Measurements from ENCODE around the gene USP6.
A peak's percentile ranks its signal among the peaks of the same experiment; 100 is the strongest.
"Not testable (repeated sequence)": the region's sequence is repeated elsewhere in the genome, so short reads cannot be mapped to it uniquely, and the experiment has no call there.

The USP6 gene

DNA sequence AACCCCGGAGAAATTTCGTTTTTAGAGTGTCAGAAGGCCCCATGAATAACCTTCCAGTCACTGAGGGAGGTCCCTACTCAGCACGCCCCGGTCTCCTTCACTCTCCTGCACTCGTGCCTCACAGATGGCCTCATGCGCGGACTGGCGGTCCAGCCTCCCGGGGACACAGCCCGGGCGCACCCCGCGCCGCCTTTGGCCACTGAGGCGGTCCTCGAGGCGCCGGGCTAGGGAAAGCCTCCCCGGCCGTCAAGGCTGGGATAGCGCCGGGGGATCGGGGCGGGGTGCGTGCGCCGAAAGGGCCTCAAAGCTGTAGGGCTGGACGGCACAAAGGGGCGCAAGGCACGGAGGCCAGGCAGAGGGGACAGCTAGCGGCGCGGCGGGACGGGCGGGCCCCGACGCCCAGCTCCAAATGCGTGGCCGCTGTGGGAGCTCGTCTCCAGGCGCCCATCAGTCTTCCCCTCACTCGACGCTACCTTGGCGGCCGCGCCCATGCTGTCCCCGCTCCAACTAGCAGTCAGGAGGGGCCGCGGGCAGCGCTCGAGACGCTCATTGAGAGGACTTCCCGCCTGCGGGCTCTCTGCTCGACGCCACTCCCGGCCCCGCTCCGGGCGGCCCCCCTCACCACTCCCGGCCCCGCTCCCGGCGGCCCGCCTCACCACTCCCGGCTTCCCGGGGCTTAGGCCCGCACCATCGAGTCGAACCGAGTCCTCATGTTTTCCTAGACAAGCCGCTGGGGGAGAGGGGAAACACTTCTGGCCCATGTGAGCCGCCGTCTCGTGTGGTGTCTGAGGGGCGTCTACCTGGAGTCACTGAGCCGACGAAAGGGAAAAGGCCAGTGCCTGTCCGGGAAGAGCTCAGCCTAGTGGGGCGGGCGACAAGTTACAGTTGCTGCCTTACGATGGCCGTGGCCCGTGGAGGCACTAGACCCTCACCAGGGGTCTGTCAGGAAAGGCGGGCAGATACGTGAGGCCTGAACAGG, at the start of gene USP6:
Gene USP6, plus strand, starts transcription at position 360 of the 979 bp plus-strand sequence. CDS start 14,336 bp downstream, outside the sequence.
- DNase-seq = no peak

DNA sequence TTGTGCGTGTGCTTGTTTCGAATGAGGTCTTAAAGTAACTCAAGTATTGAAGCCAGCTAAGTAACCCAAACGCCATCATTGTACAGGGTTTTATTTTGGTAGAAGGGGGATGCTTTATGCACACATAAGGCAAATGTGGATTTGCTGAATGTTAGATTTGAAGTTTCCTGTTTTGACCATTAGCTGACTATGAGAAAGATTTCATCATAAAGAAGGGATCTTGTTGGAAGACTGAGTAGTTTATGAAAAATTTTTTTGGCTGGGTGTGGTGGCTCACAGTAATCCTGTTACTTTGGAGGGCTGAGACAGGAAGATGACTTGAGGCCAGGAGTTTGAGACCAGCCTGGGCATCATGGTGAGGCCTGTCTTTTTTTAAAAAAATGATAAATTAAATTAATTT, 47.6 kb upstream of the USP6 start:
- DNase-seq = no peak

DNA sequence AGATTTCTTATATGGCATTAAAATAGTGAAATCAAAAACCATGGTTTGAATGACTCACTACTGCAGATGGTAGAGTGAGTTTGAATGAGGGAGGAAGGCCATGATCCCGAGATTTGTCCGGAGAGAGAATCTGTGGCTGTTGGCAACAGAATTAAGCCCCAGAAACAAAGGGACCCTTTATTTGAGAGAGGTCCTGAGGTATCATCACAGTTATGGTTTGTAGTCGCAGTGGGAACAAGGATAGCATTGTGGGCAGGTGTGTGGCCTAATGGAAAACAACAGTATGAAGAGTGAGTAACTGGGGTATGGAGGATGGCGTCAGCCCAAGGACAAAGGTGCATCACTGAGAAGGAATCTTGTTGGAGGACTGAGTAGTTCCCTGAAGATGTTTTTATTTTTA, 46.1 kb upstream of the USP6 start:
- no peak for DNase-seq

DNA sequence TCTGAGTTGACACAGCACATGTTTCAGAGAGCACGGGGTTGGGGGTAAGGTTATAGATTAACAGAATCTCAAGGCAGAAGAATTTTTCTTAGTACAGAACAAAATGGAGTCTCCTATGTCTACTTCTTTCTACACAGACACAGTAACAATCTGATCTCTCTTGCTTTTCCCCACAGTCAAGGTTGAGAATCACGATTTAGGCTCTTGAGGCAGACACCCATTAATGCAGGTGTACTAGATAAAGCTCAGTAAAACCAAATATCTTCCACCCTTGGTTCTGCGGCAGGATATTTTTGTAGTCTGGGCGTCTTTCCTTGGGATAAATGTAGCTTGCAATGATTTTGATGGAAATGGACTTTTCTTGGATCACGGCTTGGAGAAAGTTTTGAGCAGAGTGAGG, 40.4 kb upstream of the USP6 start:
- not testable (repeated sequence) for DNase-seq

DNA sequence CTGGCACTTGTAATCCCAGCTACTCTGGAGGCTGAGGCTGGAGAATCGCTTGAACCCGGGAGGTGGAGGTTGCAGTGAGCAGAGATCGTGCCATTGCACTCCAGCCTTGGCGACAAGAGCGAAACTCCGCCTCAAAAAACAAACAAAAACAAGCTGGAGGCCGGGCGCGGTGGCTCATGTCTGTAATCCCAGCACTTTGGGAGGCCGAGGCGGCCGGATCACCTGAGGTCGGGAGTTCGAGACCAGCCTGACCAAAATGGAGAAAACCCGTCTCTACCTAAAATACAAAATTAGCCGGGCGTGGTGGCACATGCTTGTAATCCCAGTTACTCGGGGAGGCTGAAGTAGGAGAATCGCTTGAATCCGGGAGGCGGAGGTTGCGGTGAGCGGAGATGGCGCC, 38.6 kb upstream of the USP6 start:
- not testable (repeated sequence) for DNase-seq

GRCh38 chr17:5077781-5078105, 38.1 kb upstream of the USP6 start:
- no peak for DNase-seq

- DNase-seq = peak; percentile 92
Measured at GRCh38 chr17:5078106-5079028, 37.5 kb upstream of the USP6 start, which contains the start of gene ZFP3. ZFP3 (plus strand) TSS chr17:5078467; CDS start chr17:5091505, 13,038 bp downstream.

DNA sequence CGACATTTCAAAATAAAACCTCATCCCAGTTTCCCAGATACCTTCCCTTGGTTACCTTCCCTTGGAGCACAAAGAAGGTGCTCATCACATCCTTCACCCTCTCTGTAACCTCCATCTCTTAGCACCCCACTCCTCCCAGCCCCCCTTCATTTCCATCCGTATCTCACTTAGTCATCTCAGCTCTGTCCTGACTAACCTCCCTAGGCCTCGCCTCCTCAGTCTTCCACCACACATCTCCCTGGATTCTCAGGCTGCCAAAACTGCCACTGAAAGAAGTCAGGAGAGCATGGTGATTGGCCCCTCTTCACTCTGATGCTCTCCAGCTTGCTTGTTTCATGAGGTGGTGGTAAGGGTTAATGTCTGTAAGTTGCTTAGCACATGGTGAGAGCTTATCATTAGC, 35.2 kb upstream of the USP6 start:
- no peak for DNase-seq

DNA sequence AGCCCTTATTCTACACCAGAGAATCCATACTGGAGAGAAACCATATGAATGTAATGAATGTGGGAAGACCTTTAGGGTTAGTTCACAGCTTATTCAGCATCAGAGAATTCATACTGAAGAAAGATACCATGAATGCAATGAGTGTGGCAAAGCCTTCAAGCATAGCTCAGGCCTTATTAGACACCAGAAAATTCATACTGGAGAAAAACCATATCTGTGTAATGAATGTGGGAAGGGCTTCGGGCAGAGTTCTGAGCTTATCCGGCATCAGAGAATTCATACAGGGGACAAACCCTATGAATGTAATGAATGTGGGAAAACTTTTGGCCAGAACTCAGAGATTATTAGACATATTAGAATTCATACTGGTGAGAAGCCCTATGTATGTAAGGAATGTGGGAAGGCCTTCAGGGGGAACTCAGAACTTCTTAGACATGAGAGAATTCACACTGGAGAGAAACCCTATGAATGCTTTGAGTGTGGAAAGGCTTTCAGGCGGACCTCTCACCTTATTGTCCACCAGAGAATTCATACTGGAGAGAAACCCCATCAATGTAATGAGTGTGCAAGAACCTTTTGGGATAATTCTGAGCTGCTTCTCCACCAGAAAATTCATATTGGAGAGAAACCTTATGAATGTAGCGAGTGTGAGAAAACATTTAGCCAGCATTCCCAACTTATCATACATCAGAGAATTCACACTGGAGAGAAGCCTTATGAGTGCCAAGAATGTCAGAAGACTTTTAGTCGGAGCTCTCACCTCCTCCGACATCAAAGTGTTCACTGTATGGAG, 23.4 kb upstream of the USP6 start:
- DNase-seq = no peak

- DNase-seq = no peak
Measured at GRCh38 chr17:5096731-5097100, 19.1 kb upstream of the USP6 start.

DNA sequence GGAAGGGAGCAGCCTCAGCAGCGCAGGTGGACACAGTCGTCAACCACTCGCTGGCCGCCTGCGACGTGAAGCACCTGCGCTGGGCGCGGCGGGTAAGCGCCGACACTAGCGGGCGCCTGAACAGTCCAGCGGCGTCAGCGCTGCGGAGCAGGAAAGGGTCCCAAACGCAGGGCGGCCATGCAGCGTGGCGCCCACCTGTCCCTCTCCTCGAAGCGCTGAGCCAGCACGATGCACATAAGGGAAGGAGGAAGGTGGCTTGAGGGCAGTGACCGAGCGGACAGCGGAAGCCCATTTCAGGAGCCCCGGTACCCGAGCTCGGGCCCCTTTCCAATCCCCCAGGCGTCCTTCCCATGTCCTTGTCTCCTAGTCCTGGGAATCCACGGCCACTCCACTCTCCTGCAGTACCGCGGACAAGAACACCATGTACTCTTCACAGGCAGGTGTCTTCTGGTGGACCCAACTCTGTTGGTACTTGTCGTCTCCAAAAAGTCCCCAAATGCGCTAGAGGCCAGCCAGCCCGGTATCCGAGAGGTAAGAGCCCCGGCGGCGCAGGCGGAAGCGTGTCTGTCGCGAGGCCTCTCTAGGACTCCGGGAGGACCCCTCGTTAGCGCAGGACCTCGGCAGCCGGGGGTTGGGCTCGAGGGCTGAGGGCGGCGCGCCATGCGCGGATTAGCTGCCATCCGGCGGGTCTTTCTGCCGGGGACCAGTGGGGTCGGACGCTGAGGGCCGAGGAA, 18.6 kb upstream of the USP6 start:
- DNase-seq = peak; percentile 77

- DNase-seq = no peak
Measured at GRCh38 chr17:5099271-5099670, 16.6 kb upstream of the USP6 start.

DNA sequence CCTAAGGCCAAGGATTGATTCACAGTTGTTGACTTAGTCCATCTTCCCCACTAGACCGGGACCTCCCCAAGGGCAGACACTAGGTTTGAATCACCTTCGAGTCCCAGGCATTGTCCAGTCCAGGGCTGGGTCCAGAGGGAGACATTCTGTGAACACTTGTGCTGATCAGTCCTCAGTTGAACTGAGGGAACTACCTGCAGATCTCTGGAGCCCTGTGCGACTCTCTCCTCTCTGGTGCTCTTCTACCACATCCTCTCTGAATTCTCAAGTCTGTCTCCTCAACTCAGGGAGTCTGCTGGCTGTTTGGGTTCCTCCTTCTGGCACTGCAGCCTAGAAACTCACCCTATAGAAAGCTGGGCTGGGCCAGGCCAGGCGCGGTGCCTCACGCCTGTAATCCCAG, 15.0 kb upstream of the USP6 start:
- DNase-seq = no peak

DNA sequence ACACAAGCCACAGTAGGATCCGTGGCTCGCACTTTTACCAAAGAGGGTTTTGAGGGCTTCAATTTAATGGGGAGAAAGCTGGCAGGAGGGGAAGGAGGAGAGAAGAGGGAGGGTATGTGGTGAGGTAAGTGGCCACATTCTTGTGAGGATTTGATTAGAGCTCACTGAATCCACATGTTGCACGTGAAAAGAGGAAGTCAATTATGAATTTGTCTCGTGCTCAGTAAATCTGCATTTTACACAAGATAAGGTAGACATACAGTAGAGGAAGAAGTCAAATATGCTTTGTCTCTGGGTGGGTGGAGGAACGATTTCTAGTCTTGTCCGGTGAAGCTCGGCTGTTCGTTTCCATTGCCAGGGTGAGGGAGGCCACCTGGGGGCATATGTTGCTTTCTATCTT, 5.0 kb upstream of the USP6 start:
- no peak for DNase-seq

- DNase-seq = peak; percentile 96
Measured at GRCh38 chr17:5111402-5112204, 4.2 kb upstream of the USP6 start, which contains the start of gene ZNF232. ZNF232 (minus strand) TSS chr17:5111878; CDS start chr17:5111822, 56 bp downstream.

GRCh38 chr17:5118219-5118618, 2.4 kb downstream of the USP6 start:
- no peak for DNase-seq

GRCh38 chr17:5120036-5120435, 4.2 kb downstream of the USP6 start:
- no peak for DNase-seq

DNA sequence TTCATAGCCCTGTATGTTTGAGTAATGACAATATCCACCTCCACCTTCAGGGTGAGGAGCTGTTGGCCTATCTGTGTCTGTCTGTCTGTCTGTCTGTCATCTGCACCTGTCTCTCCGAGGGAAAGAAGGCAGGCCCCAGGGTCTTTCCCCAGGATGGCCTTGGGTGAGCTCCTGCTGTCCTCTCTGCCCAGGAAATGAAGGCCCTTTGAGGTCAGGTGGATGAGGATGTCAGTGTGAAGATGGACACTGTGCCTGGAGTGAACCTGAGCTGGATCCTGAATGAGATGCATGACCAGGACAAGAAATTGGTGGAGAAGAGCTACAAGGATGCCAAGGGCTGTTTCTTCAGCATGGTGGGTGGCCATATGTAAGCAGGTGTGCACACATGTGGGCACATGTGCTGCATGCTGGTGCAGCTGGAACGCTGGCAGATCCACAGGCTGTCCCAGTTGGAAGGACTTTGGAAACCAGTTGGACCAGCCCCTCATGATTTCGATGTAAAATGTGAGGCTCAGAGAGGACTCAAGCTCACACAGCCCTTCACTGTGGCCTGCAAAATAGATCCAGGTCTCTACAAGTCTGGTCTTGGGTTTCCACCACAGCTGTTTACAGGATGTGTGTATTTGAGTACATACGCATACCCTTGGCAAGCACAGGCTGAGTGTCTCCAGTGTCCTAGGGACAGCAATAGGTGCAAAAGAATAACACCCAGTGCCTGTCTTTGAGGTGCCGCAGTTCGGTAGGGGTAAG, 4.8 kb downstream of the USP6 start:
- DNase-seq = not testable (repeated sequence)

DNA sequence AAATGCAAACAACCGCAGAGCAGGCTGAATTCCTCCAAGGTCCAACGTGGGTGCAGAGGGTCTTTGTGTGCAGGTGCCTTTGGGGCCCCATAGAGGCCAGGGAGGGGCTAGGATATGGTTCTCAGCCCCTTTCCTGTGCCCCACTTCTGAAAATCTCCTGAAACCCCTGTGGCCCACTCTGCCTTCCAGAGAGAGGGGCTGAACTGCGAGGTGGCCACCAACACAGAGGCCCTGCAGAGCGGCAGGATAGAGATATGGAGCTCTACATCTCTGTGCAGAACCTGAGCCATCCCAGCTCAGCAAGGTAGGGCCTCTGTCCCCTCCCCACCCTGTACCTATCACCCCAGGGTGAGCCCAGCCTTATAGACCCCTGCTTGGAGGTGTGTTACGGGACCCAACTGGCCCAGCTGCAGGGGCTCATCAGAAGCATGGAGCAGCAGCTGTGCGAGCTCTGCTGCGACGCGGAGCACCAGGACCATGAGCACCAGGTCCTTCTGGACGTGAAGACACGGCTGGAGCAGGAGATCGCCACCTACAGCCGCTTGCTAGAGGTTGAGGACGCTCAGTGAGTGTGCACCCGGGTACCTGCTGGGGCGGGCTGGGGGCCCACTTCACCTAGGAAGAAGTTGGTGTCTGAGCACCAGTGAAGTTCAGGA, 5.5 kb downstream of the USP6 start:
- peak; percentile 49 for DNase-seq

GRCh38 chr17:5122056-5122455, 6.2 kb downstream of the USP6 start:
- peak; percentile 52 for DNase-seq

Data from activated CD8-positive, alpha-beta memory T cell treated with anti-CD3 and anti-CD28 coated beads for 24 hours (primary cell).